ENCODE measurements around the gene DBT.

DBT gene

DNA sequence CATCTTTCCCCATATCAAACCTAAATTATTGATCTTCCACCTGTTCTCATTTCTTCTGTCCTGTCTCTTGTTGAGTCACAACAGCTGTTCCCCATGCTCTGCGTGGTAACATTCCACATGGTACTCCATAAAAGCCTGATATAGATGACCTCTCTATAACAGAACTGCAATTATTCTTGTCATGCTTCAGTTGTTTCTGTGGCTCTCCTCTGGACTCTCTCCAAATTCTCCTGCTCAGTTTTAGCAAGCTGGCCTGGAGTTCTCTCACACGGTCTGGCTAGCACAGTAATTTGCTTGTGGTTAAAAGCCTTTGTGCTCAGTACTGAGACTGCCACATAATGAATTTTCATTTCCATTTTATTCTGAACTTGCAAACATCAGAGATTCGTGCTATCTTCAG lies 61.0 kb downstream of the DBT start:
- DNase-seq (ENCODE audit: low spot score), result no peak

DNA sequence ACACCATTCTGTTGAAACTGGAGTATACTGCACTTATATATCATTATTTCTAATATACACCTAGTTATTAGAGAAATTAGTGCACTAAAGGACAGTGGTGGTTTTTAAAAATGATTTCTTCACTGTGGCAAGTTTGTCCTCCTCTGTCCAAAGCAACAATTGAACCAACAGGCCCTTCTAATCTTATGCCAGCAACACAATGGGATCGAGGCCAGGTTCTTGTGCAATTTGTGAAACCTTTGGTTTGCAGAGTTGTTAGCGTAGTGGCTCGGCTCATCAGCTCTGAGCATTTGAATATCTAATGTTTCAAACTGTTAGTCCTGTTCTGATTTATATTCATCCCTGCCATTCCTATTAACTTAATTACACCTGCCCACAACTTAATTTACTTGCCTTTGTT lies 61.7 kb downstream of the DBT start:
- DNase-seq (ENCODE audit: low spot score), result no peak

DNA sequence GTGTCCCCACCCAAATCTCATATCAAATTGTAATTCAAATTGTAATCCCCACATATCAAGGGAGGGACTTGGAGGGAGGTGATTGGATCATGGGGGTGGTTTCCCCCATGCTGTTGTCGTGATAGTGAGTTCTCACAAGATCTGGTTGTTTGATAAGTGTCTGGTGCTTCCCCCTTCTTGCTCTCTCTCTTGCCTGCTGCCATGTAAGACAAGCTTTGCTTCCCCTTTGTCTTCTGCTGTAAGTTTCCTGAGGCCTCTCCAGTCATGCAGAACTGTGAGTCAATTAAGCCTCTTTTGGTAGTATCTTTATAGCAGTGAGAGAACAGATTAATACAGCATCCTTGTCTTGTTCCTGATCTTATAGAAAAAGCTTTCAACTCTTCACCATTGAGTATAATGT lies 65.1 kb downstream of the DBT start:
- DNase-seq (ENCODE audit: low spot score), result no peak

GRCh38 chr1:100183370-100183769 lies 66.3 kb downstream of the DBT start:
- DNase-seq (ENCODE audit: low spot score), result no peak

DNA sequence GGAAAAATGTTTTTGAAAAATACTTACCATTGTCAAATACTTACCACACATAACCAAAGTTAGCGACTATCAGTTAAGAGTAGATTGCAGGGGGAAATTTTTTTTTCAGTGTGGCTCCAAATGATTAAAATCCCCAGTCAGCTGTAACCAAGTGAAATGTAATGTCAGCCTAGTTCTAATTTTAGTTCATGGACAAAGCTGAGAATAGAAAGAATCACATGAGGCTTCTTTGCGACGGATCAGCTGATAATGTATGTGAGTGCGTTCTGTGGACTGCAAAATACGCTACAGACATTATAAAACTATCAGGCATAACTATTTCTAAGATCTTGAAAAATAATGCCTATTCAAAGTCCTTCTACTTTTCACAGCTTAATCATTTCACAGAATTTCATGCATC lies 71.5 kb downstream of the DBT start, which contains the start of gene LRRC39:
LRRC39 (minus strand) TSS at position 166 of the 400 bp plus-strand sequence. CDS start 9,740 bp downstream, outside the sequence.
- DNase-seq (ENCODE audit: low spot score), result no peak

GRCh38 chr1:100177295-100178041 lies 72.2 kb downstream of the DBT start:
- no peak for DNase-seq (ENCODE audit: low spot score)

- no peak for DNase-seq (ENCODE audit: low spot score)
These were observed 81.6 kb downstream of the DBT start for GRCh38 chr1:100168051-100168450.

- no peak for DNase-seq (ENCODE audit: low spot score)
These were observed 84.9 kb downstream of the DBT start for GRCh38 chr1:100164702-100165101.

GRCh38 chr1:100164216-100164615 lies 85.4 kb downstream of the DBT start:
- no peak for DNase-seq (ENCODE audit: low spot score)

- DNase-seq (ENCODE audit: low spot score), result no peak
These were observed 86.8 kb downstream of the DBT start for GRCh38 chr1:100162881-100163280.

GRCh38 chr1:100152271-100152670 lies 97.4 kb downstream of the DBT start:
- no peak for DNase-seq (ENCODE audit: low spot score)

DNA sequence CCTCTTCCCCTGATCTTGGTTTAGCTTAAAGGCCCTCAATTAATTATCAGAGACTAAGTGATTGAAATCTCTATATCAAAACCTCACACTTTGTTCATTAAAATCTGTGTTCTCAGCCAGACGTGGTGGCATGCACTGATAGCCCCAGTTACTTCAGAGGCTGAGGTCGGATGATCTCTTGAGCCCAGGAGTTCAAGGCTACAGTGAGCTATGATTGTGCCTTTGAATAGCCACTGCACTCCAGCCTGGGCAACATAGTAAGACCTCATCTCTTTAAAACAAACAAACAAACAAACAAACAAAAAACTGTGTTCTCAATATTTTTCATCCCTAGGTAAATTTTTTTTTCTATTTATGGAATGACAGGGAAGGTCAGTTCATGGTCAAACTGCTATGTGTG lies 98.0 kb downstream of the DBT start:
- no peak for DNase-seq (ENCODE audit: low spot score)

DNA sequence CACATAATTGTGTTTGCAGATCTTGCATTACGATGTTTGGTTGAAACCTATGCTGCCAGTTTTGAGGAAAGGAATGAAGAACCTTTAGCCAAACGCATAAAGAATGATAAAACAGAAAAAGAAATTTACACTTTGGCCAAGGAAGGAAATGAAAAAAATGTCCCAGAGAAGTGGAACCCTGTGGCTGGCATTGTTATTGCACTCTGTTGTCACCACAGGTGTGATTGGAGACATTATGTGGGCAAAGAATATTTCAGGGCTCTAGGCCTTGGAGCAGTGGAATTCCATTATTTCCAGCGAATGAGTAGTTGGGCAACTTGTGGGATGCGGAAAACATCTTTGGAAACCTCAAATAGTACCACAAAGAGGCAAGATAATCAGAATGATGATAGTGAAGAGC lies 101.8 kb downstream of the DBT start:
- DNase-seq (ENCODE audit: low spot score), result no peak

- no peak for DNase-seq (ENCODE audit: low spot score)
These were observed 102.7 kb downstream of the DBT start for GRCh38 chr1:100146958-100147357.

- no peak for DNase-seq (ENCODE audit: low spot score)
These were observed 104.5 kb downstream of the DBT start for GRCh38 chr1:100145116-100145515.

DNA sequence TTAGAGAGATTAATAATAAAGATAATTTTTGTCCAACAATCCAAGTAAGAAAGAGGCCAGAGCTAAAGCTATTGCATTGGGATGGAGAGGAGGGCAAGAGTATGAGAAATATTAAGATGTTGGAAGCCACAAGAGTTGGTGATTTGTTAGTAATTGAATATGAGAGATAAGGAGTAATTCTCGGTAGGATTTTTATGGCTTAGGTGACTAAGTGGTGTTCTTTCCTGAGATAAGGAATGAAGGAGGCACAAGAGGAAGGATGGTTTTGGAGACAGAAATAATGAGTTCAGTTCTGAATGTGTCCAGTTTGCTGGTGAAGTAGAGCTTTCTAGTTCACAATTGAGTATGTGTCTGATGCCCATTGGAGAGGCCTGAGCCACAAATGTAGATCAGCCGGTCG lies 107.3 kb downstream of the DBT start:
- DNase-seq (ENCODE audit: low spot score), result no peak

- no peak for DNase-seq (ENCODE audit: low spot score)
These were observed 108.4 kb downstream of the DBT start for GRCh38 chr1:100141192-100141591.

DNA sequence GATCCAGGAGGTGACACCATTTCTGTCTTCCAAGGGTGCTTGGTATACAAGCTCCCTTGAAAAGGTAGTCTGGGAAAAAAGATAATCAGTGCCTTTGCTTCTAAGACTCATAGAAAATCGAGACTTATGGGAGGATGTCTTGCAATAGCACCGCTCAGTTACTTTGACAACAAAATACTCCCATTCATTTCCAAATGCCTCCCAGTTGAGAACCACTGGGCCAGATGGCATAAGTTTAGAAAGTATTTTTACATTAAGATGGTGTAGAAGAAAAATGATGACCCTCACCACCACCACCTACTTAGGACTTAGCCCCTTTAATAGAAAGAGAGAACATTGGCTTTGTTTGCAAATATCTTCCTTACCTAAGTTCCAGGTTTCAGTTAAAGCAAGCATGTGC lies 112.0 kb downstream of the DBT start:
- no peak for DNase-seq (ENCODE audit: low spot score)
